ENCODE results near the gene MARCHF10. TPM values are rescaled to one million over a fixed set of nuclear protein-coding genes. Genes with fewer than 3 reads are reported as not detected.

MARCHF10 gene
- total and polyA plus RNA-seq, 2 donors (not counting 3 experiments of a cell fraction or from before 2014, with no cell fraction given), result 0.11 TPM; not detected in 1

DNA sequence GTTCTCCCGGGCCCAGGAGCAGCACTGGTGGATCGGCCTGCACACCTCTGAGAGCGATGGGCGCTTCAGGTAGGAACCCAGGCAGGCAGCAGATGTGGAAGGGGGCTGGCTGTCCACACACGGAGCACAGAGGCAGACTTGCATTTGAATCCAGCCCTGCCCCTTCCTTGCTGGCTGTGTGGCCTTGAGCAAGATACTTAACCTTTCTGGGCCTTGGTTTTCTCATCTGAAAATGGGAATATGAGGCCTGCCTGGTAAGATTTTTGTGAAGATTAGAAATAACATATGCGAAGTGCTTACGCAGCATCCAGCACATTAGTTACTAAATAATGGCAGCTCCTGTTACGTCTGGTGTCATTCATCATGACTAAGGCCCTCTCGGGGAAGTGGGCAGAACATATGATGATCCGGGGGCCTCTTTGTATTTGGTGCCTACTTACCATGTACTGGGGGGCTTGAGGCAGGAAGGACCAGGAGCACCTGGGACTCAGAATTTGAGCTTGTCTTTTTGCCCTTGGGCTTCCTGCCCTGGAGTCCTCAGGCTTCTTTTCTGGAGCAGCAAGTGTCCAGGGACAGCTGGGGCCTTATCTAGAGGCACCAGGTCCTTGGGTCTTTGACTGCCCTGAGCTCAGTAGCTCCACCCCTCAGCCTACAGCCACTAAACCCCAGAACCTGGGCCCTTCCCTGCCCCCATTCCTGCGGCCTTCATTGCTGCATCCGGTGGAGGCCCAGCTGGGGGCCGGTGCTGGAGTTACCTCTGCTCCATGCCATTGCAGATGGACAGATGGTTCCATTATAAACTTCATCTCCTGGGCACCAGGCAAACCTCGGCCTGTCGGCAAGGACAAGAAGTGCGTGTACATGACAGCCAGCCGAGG, 126.8 kb downstream of the MARCHF10 start:
- intact Hi-C loops (cut with micrococcal nuclease) (no loop called here), dilution Hi-C loops (cut with MboI; ENCODE audit: extremely low pct_ligation_motif_present, low sequenced_read_pairs) (no loop called here)
- no TSS peak for BruUV-seq (replicated peaks)
- no peak overlapping the region for H2AFZ ChIP-seq (ENCODE audit: low read depth, low read length)
- H3K9me3 ChIP-seq (replicated peaks; ENCODE audit: control insufficient read depth, insufficient read depth, low read length), result no peaks in the 10 kb centered on the region
- no peaks in the 10 kb centered on the region for H3K27me3 ChIP-seq (ENCODE audit: control insufficient read depth in 2 of 2, insufficient read depth in 2 of 2, low read length in 2 of 2)
- no peak overlapping the region for H3K4me2 ChIP-seq (ENCODE audit: insufficient read depth, low read length)
- no peak overlapping the region for H3K27ac ChIP-seq (ENCODE audit: insufficient read depth, low read depth, low read length)
- no peak overlapping the region for H3K4me3 ChIP-seq (replicated peaks in 1 of 3; ENCODE audit: insufficient read depth in 1 of 3, low read depth in 1 of 3, low read length in 3 of 3)
- H3K4me1 ChIP-seq (ENCODE audit: control insufficient read depth, extremely low read depth, insufficient read depth, low read length), result no peaks in the 10 kb centered on the region
- no peak for FAIRE-seq
- no peaks in the 10 kb centered on the region for H3K79me2 ChIP-seq (ENCODE audit: control insufficient read depth, insufficient read depth, low read length)
- CTCF ChIA-PET, result interaction anchor here (0.6 kb wide), 1 partner anchor 9 kb away, joined by 3 read pairs; no protein-coding TSS in a partner anchor
- no peaks in the 10 kb centered on the region for H3K9me1 ChIP-seq (replicated peaks; ENCODE audit: control insufficient read depth, extremely low read depth, insufficient read depth, low read length)
- H4K20me1 ChIP-seq (replicated peaks; ENCODE audit: control insufficient read depth, extremely low read depth, insufficient read depth, low read length), result no peaks in the 10 kb centered on the region
- POLR2A ChIA-PET, result no interaction called here
- TF ChIP-seq MYC (IDR thresholded peaks at IDR 0.05; ENCODE audit: low read depth, low read length) (no peak), POLR2AphosphoS5 (IDR thresholded peaks at IDR 0.05; ENCODE audit: insufficient read depth, low read depth, low read length) (no peak), CTCF (IDR thresholded peaks at IDR 0.05; ENCODE audit: extremely low read depth in 1 of 2, insufficient read depth in 1 of 2, low read depth in 1 of 2, low read length in 2 of 2) (no peak), JUN (IDR thresholded peaks at IDR 0.05; ENCODE audit: borderline replicate concordance, insufficient read depth, insufficient read length, low read depth) (no peak), GATA2 (IDR thresholded peaks at IDR 0.05; ENCODE audit: insufficient read depth, insufficient read length, low read depth, low read length) (no peak), POLR2A (IDR thresholded peaks at IDR 0.05; ENCODE audit: low read depth, low read length) (no peak), EZH2 (IDR thresholded peaks at IDR 0.05; ENCODE audit: borderline replicate concordance, low read depth, low read length, severe bottlenecking) (no peak), FOS (IDR thresholded peaks at IDR 0.05; ENCODE audit: borderline replicate concordance, insufficient read depth, low read length) (no peak), MAX (IDR thresholded peaks at IDR 0.05; ENCODE audit: insufficient read depth, insufficient read length) (no peak)
- H3K9ac ChIP-seq (replicated peaks; ENCODE audit: extremely low read depth, insufficient read depth, low read length), result no peak overlapping the region
- H3K36me3 ChIP-seq (ENCODE audit: control insufficient read depth in 2 of 2, extremely low read depth in 1 of 2, insufficient read depth in 2 of 2, low read length in 2 of 2), result peaks cover 0 to 2% of the 10 kb centered on the region in 2 experiments
- no peak for DNase-seq (ENCODE audit: low read depth, low spot score)
